ELF-1 (cell line): ENCODE data around the gene CSF2.

Source experiments
- DNase-seq: peaks from one replicate; pipeline ENCODE4 v3.0.0-alpha.2; 2016; ENCODE audit warnings: low read depth, low spot score

The CSF2 gene

GRCh38 chr5:132073231-132074013, at the start of gene CSF2:
Gene CSF2, plus strand, starts transcription at chr5:132073789. Its CDS starts 35 bp downstream, at chr5:132073824.
- DNase-seq, result no peak

- no peak for DNase-seq
Measured at GRCh38 chr5:132024117-132024435, 49.5 kb upstream of the CSF2 start.

GRCh38 chr5:132024789-132025402, 48.7 kb upstream of the CSF2 start:
- peak; percentile 34 for DNase-seq

GRCh38 chr5:132025403-132025971, 48.1 kb upstream of the CSF2 start:
- DNase-seq, result no peak

- DNase-seq, result no peak
Measured at GRCh38 chr5:132026516-132027008, 47.0 kb upstream of the CSF2 start.

GRCh38 chr5:132027027-132027426, 46.6 kb upstream of the CSF2 start:
- DNase-seq, result no peak

- no peak for DNase-seq
Measured at GRCh38 chr5:132029609-132030330, 43.8 kb upstream of the CSF2 start.

GRCh38 chr5:132030610-132031009, 43.0 kb upstream of the CSF2 start:
- DNase-seq, result no peak

- no peak for DNase-seq
Measured at GRCh38 chr5:132032196-132032595, 41.4 kb upstream of the CSF2 start.

GRCh38 chr5:132033122-132033521, 40.5 kb upstream of the CSF2 start:
- DNase-seq, result no peak

- DNase-seq, result no peak
Measured at GRCh38 chr5:132037353-132037752, 36.2 kb upstream of the CSF2 start.

- DNase-seq, result no peak
Measured at GRCh38 chr5:132044207-132044606, 29.4 kb upstream of the CSF2 start.

- peak; percentile 26 for DNase-seq
Measured at GRCh38 chr5:132046880-132047299, 26.7 kb upstream of the CSF2 start.

GRCh38 chr5:132049093-132049492, 24.5 kb upstream of the CSF2 start:
- no peak for DNase-seq

- DNase-seq, result no peak
Measured at GRCh38 chr5:132049559-132049958, 24.0 kb upstream of the CSF2 start.

- no peak for DNase-seq
Measured at GRCh38 chr5:132050136-132050535, 23.5 kb upstream of the CSF2 start.

GRCh38 chr5:132050661-132051552, 22.7 kb upstream of the CSF2 start:
- DNase-seq, result no peak

- DNase-seq, result no peak
Measured at GRCh38 chr5:132052520-132052919, 21.1 kb upstream of the CSF2 start.

- DNase-seq, result no peak
Measured at GRCh38 chr5:132053483-132053882, 20.1 kb upstream of the CSF2 start.

GRCh38 chr5:132054031-132054696, 19.4 kb upstream of the CSF2 start:
- DNase-seq, result no peak
